NCI-H226 (cell line): ENCODE results near the gene SLC66A3.
A peak's percentile ranks its signal among the peaks of the same experiment; 100 is the strongest.
"Not testable (repeated sequence)": the region's sequence is repeated elsewhere in the genome, so short reads cannot be mapped to it uniquely, and the experiment has no call there.

Source experiments
- DNase-seq: peaks from one replicate; pipeline ENCODE4 v3.0.0-alpha.2; 2015

SLC66A3 gene

DNA sequence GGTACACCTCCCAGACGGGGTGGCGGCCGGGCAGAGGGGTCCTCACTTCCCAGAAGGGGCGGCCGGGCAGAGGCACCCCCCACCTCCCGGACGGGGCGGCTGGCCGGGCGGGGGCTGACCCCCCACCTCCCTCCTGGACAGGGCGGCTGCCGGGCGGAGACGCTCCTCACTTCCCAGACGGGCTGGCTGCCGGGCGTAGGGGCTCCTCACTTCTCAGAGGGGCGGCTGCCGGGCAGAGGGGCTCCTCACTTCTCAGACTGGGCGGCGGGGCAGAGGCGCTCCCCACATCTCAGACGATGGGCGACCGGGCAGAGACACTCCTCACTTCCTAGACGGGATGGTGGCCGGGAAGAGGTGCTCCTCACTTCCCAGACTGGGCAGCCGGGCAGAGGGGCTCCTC is 9.8 kb downstream of the SLC66A3 start:
- not testable (repeated sequence) for DNase-seq

DNA sequence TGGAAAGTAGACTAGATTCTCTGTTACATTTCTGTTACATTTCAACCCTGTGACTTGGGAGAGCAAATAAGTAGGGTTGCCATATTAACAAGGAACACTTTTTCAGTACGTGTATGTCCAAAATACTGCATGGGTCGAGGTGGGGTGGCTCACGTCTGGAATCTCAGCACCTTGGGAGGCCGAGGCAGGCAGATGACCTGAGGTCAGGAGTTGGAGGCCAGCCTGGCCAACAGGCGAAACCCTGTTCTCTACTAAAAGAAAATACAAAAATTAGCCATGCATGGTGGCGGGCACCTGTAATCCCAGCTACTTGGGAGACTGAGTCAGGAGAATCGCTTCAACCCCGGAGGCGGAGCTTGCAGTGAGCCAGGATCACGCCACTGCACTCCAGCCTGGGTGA is 11.2 kb downstream of the SLC66A3 start:
- no peak for DNase-seq

DNA sequence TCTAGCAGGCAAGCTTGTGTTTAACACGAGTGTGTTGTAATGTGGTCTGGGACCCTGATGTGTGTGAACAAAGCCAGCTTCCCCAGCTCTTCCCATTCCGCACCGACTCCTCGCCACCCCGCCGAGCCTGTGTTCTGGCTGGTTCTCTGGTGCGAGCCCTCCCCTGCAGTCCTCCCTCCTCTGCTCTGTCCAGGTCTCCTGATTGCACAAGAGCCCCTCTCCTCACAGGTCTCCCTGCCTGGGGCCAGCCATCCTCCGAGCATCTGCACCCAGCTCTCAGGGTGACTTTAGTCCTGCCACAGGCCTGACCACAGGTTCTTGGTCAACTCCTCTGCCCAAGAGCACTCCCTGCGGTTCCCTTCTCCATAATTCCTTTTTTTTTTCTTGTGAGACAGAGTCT is 13.2 kb downstream of the SLC66A3 start:
- DNase-seq, result no peak

DNA sequence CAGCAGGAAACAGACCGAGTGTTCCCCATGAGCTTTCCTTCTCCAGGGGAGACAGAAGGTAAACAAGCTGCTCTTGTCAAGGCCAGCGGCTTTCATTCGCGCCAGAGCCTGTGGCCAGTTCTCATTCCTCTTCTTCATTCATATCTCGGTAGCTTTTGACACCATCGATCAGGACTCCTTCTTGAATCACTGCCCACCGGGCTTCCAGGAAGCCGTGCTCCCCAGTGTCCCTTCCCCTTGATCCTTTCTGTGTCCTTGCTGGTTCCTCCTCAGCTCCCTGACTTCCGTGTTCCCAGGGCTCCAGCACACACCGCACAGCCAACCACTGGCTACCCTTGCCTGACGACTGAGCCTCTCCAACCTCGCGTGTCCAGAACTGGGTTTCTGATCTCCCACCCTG is 14.1 kb downstream of the SLC66A3 start:
- no peak for DNase-seq

DNA sequence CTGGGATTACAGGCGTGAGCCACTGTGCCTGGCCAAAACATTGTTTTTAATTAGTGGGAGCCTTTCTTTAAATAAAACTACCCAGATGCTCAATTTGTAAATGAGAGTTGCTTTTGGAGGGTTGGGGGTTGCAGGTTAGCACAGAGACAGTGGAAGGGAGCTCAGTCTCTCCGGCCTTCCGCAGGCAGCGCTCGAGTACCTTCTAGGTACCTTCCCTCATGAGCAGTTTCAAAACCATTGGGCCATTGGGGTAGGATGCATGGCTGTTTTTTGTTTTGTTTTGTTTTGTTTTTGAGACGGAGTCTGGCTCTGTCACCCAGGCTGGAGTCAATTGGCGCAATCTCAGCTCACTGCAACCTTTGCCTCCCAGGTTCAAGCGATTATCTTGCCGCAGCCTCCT is 19.0 kb downstream of the SLC66A3 start:
- DNase-seq, result no peak

DNA sequence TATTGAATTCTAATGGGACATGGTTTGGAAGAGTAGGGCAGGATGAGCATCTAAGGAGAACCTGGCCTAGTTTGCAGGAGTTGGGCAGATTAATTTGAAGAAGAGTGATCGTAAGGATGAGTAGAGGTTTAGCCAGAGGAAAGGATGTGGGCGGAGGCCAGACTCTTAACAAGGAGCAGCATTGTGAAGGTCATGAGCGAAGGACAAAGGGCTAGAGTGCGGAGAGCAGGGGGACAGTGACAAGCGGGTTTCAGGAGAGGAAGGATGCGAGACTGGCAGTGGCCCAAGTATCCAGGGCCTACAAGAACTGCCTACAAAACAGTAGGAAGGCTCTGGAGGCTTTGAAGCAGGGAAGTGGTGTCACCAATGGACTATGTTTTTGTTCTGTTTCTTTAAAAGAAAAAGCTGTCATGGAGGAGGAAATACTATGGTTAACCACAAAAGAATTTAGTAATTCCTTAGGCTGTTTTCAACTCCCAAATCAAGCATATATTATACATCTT is 20.1 kb downstream of the SLC66A3 start:
- DNase-seq, result peak; percentile 10

DNA sequence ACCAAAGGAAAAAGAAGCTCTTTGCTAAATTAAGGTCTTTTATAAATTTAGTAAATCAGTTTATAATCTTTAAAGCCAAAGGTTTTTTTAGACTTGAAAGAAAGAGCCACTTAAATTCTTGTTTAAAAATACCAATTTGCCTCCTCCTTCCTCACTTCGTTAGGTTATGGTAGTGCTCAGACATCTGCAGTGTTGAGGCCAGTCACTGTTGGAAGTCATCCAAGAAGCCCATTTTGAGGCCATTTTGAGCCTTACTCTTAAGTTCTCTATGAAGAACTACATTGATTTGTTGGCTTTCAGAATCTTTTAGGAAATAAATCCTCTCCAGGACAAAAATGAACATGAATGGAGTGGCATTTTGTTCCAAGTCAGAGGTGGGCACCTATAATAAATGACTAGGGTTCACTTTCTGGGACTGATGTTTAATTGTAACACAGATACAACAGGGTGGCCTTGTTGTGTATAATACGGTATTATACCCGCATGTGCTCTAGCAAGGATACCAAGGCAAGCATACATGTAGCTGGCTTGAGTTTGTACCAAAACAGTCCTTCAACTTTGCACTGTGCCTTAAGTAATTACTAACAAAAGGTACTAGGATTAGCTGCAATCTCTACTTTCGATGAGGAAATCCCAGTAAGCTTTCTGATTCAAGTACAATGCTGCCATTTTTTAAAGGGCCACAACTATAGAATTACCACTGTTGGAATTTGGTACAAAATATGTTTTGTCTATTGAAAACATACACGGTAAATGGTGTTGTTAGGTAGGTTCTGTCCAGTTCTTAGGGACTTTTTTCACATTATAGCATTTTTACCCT is 22.8 kb downstream of the SLC66A3 start:
- DNase-seq, result no peak

DNA sequence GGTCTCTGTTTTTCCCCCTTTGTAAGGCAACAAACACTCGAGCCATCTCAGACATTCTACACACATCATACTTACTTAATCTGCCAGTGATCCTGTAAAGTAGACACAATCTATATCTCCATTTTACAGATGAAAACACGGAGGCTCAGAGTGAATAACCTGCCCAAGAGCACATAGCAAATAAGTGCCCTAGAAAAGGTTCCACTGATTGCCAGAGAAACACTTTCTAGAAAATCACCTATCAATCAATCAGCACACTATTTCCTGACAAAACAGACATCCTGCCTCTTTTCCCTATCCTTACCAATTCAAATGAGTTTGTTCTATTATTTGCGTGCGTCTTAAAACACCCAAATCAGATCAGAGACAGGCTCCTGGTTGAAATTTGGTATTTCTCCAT is 23.9 kb downstream of the SLC66A3 start:
- no peak for DNase-seq

DNA sequence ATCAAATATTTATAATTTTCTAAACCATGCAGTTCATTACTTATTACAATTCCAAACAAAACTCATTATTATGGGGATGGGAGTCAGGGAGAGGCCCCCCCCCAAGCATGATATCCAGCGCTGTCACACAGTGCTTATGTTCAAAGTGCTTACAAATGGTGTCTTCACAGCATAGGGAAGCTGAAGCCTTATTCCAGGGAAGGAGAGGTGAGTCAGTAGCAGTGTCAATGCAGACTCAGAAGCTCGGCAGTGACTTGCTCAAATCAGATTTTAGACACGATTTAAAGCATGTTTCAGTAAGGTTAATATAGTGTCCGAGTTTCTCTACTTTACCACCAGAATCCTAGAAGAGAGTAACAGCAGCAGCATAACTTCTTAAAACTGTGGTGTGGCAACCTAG is 24.6 kb downstream of the SLC66A3 start:
- no peak for DNase-seq

DNA sequence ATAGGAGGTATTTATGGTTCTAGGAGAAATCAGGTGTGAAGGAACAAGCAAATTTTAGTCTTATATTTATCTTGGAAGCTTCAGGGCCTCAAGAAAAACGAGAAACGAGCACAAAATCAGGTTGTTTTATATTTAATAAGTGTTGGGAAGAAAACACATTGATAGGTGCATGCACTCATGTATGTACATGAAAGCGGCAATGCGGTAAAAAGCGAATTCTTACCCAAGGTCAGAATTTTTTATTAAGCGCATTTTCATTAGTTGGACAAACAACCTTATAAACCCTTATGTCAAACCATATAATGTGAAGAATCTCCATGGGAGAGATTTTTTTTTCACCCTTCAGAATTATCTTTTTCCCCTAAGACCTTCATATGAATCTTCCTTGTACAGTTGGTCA is 25.4 kb downstream of the SLC66A3 start:
- no peak for DNase-seq

DNA sequence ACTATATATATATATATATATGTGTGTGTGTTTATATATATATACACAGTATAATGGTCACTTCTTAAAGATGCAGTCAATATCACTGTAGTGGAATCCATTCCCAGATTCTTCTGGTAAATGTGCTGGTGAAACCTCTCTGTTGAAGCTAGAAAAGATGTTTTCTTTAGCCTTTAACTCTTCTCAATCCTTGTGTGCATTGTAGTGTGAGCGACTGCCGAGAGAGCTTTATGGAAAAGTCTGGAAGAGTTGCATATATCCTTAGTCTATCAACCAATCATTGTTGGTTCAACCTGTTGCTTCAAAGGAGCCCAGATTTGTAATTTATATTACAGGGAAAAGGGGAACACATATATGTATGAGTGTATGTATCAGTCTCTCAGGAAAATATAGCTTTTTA is 27.7 kb downstream of the SLC66A3 start:
- no peak for DNase-seq

DNA sequence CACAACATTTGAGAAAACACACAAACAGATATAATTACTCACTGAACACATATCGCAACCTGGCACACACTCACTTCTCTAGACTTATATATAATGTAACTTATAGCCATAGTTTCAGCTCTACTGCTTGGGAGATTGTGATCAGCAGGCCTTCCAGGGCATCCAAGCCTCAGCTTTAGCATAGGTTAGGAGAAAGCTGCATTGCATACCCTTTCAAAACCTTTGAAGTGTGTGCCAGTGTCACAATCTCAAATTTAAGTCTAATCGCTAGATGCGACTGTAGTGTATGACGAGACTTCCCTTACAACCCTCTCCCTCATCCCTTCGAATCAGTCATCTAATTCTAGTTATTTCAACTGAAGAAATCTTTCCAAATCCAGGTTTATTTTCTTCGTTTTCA is 30.9 kb downstream of the SLC66A3 start:
- DNase-seq, result no peak

DNA sequence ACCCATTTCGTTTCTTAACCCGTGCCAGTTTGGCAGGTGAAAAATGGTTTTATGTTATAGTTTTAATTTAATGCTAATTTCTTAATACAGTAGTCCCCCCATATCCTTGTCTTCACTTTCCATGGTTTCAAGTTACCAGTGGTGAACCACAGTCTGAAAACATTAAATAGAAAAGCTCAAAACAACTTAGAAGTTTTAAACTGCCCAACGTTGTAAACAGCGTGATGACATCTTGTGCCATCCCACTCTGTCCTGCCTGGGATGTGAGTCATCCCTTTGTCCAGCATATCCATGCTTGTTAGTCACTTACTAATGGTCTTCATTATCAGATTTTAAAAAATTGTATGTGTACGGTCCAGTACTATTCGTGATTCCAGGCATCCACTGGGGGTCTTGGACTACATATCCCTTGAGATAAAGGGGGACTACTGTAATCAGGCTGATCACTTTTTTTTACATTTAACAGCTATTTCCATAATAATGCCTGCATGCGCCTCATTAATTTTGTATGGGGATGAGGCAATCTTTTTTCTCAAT is 31.9 kb downstream of the SLC66A3 start:
- DNase-seq, result no peak

DNA sequence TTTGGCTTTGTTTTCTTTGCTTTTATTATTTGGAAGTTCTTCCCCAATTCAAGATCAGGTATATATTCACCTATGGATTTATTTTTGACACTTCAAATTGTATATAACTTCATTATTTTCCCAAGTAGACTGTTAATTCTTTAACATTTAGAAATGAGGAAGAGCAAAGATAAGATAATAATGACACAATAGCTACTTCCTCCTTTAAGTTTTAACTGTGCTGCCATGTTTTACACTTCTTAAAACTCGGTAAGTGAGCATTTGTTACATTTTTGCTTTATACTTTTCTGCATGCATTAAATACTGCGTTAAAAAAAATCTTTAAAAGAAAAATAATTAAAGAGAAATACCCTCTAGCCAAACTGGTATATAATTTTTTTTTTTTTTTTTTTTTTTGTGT is 32.5 kb downstream of the SLC66A3 start:
- DNase-seq, result no peak

DNA sequence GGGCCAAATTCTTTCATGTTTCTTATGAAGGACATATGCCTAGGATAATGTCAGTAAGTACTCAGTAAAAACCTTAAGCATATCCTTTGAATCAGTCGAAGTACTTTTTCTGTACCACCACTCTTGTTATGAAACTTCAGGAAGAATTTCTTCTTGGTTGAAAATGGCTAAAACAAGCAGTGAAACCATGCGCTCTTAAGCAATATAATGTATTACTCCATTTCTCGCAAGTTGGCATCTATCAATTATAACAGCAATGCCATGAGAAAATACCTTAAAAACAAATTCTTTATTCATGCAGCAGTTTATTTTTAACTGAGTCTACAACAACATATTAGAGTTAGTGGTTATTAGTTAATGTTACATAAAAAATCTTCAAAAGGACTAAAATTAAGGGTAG is 41.0 kb downstream of the SLC66A3 start:
- no peak for DNase-seq

DNA sequence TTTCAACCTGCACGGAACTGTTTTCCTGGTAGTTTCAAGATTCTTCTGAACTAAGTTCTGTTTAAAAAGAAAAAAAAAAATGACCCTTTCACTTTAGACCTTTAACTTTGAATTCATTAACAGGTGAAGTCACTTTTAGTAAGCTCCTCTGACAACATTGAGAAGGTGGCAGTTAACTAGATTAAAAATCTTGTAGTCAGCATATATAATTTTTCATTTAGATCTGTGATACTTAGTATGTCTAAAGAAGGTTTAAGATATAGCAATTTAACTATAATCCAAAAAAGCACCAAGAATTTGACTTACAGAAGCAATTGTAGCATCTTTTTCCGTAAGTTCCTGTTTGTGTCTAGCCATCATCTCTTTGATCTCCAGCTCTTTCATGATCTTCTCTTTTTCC is 45.4 kb downstream of the SLC66A3 start:
- DNase-seq, result no peak

DNA sequence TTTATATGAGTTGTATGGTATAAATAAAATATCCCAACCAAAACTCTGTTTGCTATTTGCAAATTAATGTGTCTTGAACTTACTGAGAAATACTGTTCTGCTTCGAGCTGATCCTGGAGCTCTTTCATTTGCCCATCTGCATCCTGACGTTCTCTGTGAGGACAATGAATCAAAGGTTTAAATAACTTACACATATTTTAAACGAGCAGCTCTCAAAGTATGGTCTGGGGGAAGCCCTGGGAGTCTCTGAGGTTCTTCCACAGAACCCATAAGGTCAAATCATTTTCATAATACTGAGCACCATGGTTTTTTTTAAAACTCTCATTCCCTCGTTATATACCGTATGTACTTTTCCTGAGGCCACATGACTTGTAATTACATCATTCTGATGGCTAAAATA is 46.7 kb downstream of the SLC66A3 start:
- DNase-seq, result no peak

DNA sequence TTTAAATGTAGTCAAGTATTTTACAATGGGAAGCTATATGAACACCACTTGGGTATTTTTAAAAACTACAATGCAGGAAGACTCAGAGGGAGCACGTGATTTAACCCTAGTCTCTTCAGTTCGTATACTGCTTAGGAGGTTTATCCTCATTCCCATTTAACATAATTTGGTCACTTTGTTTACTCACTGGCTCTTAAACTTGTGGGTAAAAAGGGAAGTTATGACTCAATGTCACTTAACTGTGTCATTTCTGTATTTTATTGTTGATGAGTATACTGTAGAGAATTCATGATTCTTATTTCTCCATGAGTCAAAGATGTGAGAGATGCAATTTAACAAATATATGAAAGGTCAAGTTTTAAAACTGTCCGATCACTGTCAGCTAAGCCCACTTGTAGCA is 48.2 kb downstream of the SLC66A3 start:
- no peak for DNase-seq

DNA sequence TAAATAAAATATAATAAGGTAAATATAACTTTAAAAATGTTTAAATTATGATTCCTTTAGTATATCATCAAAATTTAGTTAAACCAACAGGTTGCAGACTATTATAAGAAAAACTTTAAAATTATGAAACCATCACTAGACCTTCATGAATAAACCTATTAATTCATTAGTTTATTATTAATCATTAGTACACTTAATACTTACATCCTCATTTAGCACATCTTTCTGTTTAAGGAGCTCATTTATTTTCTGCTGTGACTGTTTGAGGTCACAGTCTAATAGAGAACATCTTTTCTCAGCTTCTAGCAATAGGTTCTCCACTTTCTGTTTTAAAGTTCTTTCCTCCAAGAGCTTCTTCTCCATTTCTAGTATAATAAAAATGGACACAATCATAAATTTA is 52.8 kb downstream of the SLC66A3 start:
- no peak for DNase-seq

DNA sequence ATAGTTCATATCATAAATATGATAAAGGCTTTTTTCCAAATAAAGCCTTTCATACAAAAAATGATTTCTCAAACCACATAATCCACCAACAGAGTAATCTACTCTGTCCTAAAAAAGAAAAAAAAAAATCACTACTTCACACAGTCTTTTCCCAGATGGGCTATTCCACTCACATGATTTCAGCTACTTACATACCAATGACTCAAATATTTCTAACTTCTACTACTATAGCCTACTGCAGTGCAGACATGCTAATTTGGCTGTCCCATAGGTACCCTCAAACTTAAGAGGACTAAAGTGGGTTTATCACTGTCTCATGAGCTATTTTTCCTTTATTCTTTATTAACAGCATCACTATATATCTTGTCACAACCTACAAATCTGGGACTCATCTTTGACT is 57.4 kb downstream of the SLC66A3 start:
- DNase-seq, result no peak

DNA sequence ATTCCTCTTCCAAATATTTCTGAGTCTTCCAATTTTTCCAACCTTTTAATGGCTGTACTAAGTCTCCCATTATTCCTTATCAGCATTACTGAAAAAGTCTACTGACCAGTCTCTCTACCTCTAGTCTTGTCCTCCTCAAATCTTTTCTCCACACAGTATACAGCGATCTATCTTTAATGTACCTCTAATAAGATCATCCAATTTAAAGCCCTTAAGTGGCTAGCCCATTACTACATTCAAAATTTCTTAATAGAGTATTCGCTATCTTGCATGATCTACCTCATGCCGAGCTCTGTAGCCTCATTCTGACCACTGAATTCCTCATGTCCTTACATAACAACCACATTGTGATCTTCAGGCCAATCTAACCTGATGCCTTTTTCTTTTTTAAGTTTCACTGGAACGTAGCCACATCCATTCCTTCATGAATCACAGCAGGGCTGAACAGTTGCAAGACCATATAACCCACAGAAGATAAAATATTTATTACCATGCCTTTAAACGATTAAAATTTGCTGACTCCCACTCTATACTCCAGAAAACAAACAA is 57.9 kb downstream of the SLC66A3 start:
- DNase-seq, result peak; percentile 37

DNA sequence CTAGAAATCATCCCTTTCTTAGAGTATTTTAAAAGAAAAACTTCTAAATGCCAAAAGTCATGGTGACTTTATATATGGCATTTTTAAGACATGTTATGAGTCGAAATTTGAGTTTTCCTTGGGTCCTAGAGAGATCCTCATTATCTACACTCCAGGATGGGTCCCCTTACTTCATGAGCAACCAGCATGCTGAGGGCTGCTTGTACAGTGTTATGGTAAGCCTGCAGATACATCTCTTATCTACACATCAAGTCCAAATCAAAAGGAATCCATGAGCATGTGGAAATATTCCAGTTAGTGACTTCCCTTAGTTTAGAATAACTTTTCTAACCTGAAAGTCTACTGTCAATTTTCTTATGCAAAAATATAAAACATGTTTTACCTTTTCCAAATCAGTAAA is 58.7 kb downstream of the SLC66A3 start:
- DNase-seq, result no peak

DNA sequence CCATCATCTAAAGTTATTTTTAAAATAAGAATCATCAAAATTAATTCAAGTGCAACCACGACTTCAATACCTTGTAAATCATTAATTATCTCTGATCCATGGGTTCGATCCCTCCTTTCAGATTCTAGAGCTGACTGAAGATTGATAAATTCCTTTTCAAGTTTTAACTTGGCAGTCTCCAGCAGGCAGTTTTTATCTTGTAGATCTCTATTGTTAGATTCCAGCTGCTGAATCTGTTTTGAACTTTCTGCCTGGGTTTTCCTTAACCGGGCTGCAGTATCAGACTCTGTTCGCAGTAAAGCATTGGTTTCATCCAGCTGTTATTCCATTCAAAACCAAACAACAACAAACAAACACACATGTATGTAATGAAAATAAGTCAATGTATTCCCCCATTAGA is 59.5 kb downstream of the SLC66A3 start:
- no peak for DNase-seq

DNA sequence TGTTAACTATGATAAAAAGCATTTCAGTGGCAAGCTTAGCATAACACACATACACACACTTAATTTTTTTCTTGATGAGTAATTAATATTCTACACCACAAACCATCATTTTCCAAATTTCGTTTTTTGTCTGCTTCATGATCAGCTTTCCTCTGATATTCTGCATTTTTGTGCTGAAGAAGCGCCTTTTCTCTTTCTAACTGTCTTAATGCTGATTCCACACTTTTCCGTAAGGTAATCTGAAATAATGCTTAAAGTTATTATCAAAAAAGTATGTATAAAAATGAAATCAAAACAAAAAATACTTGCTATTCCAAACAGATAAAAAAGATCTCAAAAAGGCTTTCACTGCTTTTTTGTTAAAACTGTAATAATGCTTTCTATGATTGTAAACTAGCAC is 60.1 kb downstream of the SLC66A3 start:
- no peak for DNase-seq

DNA sequence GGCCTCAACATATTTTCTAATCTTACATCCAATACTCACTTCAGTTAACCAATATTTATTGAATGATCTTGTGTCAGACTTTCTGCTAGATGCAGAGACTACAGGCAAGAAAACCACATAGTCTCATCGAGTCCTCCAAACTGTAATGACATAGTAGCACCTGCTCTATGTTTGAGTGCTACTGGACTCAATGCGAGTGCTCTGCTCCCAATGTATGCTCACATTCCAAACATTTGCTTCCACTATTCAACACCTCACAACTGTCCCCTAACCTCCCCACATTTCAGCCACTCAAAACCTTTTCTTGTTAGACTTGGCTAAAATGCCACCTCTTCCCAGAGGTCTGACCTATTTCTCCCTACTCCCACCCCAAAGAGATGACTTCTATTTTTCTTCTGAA is 65.2 kb downstream of the SLC66A3 start:
- DNase-seq, result no peak
